HG03025 (cell line): ENCODE data around the gene CEMIP2.
"Not testable (repeated sequence)": the region's sequence is repeated elsewhere in the genome, so short reads cannot be mapped to it uniquely, and the experiment has no call there.

Experiments used
- ATAC-seq: cut with Tn5 transposase; IDR thresholded peaks from one replicate; pipeline ENCODE4 v1.9.1; 2021; ENCODE audit warnings: mild to moderate bottlenecking, moderate library complexity; ENCODE audit not compliant: unreplicated experiment, low FRiP score

CEMIP2 gene, protein sequence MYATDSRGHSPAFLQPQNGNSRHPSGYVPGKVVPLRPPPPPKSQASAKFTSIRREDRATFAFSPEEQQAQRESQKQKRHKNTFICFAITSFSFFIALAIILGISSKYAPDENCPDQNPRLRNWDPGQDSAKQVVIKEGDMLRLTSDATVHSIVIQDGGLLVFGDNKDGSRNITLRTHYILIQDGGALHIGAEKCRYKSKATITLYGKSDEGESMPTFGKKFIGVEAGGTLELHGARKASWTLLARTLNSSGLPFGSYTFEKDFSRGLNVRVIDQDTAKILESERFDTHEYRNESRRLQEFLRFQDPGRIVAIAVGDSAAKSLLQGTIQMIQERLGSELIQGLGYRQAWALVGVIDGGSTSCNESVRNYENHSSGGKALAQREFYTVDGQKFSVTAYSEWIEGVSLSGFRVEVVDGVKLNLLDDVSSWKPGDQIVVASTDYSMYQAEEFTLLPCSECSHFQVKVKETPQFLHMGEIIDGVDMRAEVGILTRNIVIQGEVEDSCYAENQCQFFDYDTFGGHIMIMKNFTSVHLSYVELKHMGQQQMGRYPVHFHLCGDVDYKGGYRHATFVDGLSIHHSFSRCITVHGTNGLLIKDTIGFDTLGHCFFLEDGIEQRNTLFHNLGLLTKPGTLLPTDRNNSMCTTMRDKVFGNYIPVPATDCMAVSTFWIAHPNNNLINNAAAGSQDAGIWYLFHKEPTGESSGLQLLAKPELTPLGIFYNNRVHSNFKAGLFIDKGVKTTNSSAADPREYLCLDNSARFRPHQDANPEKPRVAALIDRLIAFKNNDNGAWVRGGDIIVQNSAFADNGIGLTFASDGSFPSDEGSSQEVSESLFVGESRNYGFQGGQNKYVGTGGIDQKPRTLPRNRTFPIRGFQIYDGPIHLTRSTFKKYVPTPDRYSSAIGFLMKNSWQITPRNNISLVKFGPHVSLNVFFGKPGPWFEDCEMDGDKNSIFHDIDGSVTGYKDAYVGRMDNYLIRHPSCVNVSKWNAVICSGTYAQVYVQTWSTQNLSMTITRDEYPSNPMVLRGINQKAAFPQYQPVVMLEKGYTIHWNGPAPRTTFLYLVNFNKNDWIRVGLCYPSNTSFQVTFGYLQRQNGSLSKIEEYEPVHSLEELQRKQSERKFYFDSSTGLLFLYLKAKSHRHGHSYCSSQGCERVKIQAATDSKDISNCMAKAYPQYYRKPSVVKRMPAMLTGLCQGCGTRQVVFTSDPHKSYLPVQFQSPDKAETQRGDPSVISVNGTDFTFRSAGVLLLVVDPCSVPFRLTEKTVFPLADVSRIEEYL (N-terminal part only)

DNA sequence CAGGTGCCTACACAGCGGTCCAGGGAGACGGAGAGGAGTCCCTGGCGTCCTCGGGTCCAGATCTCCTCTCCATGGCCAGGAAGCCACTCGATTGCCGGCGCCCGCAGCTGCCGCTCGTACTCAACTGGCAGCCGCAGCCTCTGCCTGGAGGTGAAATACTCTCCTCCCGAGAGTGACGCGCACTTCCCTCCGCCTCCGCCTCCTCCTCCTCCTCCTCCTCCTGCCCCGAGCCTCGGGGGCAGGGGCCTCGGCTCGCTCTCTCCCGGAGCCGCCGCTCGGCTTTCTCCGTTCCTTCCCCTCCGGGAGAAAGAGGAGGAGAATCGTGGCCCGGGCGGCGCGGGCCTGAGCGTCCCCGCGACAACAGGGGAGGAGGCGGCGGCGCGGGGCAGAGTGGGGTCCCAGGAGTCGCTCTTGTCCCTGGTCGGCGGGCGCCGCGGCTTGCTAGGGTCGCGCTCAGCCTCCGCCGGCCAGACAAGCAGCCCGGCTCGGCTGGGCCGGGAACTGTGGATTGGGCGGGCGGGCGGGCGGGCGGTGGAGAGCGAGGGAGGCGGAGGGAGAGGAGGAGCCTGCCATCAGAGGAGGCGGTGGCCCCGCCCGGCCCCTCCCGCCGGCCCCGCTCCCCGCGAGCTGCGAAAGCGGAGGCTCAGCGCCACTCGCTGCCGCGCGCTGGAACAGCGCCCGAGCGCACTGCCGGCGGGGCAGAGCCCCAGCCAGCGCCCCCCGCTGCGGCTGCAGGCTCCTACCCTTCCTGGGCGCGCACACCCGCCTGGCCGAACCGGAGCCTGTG is at the start of gene CEMIP2:
CEMIP2 (minus strand) TSS at position 126 of the 787 bp plus-strand sequence. CDS start 18,140 bp downstream, outside the sequence.
- ATAC-seq, result peak; percentile 89

DNA sequence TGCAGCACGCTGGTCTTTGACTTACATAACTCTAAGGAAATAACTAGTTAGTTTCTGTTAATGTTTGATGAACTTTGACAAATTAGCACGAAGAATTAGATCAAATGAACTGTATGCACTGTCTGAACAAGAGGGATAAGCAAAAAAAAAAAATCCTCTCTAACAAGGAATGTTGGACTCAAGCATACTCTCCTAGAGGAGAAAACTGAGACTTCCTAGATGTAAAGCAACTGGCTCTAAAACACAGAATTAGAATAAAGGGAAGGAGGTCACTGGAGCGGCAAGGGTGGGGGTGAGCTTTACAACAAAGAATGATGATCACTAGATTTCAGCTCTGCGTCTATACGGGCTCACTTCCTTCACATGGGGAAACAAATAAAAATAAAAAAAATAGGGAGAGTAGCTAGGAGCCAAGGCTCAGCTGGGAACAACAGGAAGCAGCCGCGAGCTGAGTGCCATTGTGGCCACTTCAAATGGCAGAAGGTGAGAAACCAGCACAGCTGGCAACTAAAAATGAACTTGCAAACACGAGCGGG is 48.7 kb upstream of the CEMIP2 start:
- no peak for ATAC-seq

DNA sequence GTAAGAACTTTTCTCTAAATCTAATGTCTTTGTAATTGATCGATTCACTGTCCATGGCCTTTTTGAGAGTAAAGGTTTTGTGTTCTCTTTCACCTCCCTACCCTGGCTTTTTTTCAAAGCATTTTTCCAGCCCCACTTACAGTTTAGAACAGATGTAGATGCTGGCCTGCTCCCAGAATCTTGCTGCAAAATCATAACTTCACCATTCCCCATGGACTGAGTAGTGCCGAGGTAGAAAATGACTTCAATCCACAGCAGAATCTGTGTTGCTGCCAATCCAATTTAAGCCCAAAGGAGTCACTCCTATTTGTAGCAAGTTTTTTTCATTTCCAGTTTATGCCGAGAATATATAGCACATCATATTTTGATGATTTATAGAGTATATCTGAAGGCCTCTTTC is 46.5 kb upstream of the CEMIP2 start:
- no peak for ATAC-seq

DNA sequence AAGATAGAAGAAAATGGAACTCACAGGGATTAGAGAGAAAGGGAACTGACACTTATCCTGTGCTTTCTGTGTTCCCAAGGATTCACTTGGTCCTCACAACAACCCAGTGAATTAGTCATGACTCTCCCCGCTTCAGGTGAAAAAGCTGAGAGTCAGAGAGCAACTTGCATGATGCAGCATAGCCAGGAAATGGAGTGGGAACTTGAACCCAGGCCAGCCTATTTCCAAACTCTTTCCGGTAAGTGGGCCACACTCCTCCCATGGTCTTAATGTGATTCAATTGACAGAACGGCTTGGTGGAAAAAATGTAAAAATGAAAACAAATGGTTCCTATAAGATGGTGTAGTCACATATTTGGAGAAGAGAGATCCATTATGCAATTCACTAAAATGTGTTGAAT is 45.9 kb upstream of the CEMIP2 start:
- no peak for ATAC-seq

DNA sequence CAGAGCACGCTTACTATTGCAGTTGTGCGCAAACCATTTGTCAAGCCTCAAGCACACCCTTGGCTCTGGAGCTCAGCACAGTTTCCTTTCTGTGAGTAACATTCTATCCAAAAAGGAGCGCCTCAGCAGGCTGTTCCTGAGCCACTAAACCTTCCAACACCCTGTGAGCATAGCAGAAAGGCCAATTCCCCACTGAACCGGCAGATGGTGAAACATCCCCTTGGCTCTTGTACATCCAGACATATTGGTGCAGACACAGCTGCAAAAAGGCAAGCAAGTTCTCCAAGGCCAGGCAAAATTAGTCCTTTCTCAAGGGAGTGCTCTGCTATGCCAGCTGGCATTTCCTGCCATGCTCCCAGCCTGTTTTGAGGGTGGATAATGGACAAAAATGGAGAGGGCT is 44.1 kb upstream of the CEMIP2 start:
- no peak for ATAC-seq

DNA sequence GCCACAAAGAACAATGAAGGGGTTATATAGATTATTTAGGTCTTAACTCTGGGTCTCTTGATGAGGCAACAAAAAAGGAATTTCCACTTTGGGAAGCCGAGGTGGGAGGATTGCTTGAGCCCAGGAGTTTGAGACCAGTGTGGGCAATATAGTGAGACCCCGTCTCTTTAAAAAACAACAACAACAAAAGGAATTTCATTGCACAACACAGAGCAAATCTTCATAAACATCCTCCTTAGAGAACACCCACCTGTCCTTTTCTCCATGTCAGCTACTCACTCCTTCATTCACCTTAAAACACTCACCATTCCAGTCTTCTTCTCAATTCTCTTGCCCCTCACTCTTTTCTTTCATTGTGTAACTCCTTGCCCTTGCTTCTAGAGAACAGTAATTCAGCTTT is 39.8 kb upstream of the CEMIP2 start:
- no peak for ATAC-seq

DNA sequence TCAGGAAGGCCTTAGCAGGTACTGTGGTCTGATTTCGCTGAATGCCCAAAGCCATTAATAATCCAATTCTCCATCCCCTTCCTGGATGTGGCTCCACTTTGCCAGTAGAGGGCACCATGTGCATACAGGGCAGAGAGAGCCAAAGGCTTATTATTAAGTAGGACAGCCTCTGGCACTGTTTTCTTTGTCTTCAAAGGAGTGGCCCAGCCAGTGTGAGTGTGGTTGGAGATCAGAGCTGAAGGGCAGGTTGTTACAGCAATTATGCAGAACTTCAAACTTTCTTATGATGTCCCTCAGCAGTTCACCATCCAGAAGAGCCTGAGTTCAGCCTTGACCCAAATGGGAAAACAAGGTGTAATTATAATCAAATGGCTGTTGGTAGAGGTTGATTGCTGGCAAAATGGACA is 38.6 kb upstream of the CEMIP2 start:
- peak; percentile 85 for ATAC-seq

DNA sequence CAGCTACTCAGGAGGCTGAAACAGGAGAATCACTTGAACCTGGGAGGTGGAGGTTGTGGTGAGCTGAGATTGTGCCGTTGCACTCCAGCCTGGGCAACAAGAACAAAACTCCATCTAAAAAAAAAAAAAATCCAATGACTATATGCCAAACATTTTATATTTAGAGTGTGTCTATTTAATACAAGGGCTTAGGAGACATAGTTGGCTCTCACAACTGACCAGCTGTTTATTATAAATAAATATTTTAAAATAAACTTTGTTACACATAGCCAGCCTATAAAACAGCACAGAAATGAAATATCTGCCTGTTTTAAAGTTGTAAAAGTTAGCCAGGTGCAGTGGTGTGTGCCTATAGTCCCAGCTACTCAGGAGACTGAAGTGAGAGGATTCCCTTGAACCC is 36.8 kb upstream of the CEMIP2 start:
- not testable (repeated sequence) for ATAC-seq

DNA sequence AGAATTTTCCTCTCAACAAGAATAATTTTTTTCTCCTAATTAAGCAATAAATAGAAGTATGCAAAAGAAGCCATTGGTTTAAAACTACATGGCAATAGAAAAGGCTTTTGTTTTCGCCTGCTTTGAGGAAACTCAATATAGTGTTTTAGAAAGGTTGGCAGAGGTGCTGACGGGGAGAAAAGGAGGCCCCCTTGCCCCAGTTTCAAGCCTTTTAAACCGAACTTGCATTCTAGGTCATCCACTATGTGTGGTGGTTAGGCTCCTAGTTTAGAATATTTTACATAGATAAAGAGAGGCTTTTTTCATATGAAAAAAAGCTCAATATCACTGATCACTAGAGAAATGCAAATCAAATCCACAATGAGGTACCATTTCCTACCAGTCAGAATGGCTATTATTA is 33.5 kb upstream of the CEMIP2 start:
- no peak for ATAC-seq

DNA sequence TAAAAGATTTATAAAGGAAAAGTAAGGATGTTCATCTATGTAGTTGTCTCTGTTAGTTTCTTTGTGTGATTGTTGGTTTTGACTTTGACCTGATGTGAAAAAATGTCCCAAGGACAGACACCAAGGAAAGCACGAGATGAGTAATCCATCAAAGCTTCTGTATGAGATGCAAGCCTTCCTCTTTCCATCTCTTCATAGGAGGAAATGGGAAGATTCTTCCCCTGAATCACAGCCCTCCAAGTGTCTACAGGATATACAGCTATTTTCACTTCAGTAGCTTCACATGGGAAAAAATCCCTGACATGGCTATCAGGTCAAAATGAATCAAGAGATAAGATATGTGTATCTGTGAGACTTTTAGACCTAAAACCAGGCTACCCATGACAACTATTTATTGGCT is 29.0 kb upstream of the CEMIP2 start:
- ATAC-seq, result no peak

DNA sequence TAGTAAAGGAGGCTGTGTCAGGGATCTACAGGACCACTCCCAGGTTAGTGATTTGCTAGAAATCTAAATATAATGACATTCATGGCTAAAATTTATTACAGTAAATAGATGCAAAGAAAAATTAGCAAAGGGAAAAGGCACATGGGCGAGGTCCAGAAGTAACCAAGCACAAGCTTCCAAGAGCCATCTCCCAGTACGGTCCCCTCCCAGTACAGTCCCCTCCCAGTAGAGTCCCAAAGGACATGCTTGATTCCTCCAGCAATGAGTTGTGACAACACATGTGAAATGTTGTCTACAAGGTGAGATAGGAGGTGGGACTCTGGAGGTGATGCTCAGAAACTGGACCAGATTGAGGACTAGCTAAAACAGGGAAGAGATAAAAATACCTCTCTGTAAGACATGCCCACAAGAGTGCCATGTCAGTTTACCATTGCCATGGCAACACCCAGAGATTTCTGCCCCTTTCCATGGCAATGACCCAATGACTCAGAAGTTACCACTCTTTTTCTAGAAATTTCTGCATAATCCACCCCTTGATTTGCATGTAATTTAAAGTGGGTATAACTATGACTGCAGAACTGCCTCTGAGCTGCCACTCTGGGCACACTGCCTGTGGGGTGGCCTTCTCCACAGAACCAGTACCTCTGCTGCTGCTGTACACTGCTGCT is 27.9 kb upstream of the CEMIP2 start:
- ATAC-seq, result no peak

DNA sequence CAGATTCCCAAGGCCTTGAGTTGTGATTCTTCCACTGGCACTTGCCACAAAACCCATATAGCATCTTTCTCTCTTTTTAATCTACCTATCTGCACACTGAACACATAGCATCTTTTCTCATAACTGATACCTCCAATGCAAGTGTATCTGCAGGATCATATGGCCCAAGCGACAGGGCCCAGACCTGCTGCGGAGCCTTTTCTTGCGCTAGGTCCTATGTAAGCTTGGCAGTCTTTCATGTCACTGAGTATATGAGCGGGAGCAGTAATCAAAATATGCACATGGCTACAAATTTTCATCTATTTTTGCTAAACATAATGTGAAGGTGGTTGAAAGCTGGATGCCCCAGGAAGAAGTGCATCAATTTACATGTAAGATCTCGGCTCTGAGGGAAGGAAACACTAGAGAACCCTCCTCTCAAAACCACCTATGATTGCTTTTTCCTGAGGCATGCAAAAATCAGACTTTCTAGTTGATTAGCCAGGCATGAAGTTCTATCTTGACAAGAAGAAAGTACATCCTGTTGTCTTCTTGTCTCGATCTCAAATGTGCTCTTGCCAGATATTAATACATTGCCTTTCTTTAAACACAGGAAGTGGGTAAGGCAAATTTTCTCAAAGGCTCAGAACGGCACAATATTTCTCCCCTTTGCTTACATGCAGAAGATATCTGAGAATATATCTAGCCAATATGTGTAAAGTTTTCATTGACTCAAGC is 26.9 kb upstream of the CEMIP2 start:
- ATAC-seq, result peak; percentile 93

DNA sequence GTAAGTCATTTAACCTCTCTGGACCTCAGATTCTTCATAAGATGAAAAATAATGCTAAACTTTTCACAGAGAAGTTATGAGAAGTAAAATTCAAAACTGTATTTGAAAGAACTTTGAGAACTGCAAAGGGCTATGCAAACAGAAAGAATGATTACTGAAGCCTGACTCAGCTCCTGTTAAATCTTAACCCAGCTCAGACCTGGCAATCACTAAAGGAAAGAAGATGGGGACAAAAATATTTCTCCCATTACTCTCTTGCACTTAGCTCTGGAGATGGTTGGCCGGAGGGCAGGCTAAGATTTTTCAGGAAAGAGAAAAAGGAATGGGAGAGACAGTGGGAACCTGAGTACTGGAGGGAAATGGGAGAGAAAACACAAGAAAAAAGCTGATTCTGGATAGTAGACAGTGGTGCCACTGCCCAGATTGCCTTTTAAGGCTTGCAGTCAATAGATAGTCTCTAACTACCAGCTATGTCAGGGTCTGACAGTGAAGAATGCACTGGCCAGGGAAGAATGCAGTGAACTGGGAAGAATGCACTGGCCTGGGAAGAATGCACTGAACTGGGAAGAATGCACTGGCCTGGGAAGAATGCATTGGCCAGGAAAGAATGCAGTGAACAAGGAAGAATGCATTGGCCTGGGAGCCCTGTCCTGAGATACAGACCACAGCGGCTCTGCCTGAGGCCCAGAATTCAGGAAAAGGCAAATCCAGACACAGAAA is 25.2 kb upstream of the CEMIP2 start:
- ATAC-seq, result no peak

DNA sequence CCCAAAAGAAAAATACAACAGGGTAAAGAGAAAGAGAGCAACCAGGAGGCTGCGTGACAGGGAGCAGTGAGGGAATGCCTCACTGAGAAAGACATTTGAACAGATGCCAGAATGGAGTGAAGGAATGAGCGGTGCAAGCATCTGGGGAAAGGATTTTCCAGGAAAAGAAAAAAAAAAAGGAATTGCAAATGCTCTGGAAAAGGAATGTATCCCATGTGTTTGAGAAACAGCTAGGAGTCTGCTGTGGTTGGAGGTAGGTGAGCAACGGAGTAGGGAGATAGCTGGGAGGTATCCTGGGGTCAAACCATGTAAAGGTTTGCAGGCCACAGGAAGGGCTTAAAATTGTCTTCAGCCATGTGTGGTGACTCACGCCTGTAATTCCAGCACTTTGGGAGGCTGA is 23.6 kb upstream of the CEMIP2 start:
- ATAC-seq, result no peak

DNA sequence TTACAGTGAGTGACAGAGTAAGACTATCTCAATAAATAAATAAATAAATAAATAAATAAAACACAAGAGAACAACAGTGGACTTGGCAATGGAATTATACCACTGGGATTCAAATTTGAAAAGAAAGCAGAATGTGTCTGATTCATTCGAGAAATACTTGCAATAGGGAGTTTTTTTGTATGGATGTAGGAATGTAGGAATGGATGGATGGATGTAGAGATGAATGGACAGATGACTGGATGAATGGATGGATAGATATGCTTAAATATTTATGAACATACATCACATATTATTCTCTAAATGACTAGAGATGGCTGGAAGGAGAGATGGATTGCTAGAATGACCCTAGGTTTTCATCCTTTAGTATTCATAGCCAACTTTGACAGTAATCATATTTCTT is 22.0 kb upstream of the CEMIP2 start:
- ATAC-seq, result no peak

DNA sequence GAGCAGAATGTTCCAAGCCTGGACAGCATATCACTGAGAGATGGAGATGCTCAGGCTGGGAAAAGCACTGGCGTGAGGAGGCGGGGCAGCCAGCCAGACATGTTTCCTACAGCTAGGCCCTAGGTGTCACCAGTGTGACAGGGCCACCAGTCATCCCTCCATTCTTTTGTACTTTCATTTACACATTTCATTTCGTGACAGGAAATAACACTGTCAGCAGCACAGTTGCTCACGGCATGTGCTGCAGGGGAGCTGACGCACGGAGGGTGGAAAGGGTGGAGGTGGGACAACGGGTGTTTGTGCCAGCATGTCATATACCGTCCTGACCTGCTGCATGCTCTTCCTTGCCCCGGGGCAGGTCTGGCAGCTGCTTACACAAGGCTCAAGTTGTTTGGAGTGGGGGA is 14.8 kb upstream of the CEMIP2 start:
- peak; percentile 52 for ATAC-seq

DNA sequence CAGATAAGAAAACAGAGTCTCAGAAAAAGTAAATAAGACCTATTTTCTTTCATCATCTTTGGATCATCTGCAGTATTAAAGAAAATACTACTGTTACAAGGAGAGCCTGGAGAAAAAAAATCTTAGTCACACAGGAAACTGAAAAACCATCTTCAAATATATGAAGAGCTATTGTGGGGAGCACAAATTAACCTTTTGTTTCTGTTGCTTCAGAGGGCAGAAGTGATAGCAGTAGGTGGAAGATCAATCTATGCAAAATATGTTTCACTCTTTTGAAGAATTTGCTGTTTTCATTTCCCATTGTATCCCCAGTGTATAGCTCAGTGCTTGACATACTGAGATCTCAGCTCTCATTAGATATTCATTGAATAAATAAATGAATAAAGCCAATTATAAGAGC is 13.1 kb upstream of the CEMIP2 start:
- peak; percentile 73 for ATAC-seq

DNA sequence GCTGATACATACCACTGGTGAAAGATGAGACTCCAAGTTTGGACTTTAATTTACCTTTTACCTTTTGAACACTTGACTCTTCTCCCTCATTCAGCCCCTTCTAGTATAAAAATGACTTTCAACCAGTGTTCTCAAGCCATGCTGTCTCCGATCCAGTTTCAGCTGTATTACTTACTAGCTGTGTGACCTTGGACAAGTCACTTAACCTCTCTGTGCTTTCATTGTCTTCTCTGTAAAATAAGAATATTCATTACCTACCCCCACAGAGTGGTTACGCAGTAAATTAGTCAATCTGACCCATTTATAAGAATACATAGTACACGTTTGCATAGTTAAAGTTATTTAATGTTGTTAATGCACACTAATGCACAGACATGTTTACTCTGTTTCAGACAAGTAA is 12.6 kb upstream of the CEMIP2 start:
- ATAC-seq, result no peak
